ENCODE data around the gene SAP30L.

Gene SAP30L

DNA sequence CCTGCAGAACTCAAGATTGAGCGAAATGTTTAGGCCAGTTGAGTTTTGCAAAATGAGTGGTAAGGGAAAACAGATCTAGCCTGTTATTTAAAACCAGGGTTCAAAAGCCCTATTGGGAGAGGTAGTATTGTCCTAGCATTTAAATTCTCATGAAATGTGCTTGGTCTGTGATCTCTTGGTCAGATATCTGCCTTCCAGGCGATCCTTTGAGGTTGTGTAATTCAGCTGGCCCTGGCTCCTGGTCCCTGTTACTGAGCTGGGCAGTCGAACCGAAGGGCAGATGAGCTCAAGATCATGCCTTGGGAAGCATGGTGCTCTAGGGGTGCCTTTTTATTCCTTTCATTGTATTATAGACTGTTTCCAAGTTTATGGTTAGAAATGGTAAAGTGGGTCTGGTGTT, 14.4 kb downstream of the SAP30L start:
- no peak for FAIRE-seq
- no peak for DNase-seq (ENCODE audit: insufficient read length, low spot score)

DNA sequence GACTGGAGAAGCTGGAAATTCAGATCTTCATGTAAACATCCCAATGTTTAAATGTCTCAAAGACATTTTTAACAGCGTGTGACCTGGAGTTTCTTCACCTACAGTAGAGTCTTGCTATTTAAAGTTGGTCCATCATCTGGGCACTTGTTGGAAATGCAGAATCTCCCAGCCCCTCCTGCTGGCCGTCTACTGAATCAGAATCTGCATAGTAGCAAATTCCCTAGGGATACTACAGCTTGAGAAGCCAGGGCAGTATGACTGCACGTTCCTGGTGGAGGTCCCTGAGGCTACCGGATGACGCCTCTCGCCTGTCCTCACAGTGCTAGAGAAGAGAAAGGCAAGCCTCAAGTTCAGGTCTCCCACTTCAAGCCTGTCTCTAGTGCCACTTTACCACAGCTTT, 15.7 kb downstream of the SAP30L start:
- DNase-seq (ENCODE audit: insufficient read length, low spot score) = no peak
- no peak for FAIRE-seq

GRCh38 chr5:154464438-154464837, 18.6 kb downstream of the SAP30L start:
- no peak for DNase-seq (ENCODE audit: insufficient read length, low spot score)
- FAIRE-seq = no peak

DNA sequence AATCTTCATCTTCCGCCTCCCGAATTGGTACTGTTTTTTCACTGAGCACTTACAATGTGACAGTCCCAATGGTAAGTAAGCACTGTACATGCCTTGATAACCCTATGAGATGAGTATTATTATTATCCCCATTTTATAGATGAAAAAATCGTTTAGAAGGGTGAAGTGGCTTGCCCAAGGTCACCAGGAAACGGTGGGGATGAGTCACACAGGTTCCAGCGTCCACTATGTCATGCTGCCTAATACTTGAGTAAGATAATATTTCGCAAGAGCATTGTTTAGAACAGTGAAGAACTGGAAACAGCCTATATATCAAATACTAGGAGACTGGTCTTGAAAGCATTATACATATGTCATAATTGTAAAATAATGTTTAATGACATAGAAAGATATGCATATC, 19.4 kb downstream of the SAP30L start:
- DNase-seq (ENCODE audit: insufficient read length, low spot score) (peak; percentile 31), FAIRE-seq (no peak)

DNA sequence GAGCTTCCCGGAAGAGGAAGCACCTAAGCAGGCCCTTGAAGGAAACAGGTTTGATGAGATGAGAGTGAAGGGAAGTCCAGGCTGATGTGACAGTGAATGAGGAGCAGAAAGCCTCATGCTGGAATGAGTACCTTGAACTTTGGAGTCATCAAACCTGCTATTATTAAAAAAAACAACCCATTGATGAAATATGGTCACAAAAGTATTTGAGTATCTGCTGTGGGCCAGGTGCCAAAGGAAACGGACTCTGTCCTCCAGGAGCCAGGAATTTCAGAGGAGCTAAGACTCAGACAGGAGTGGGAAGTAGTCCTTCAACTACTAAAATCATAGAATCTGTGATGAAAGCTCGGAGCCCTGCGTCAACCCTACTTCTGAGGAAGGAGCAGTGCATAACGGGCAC, 20.4 kb downstream of the SAP30L start:
- DNase-seq (ENCODE audit: insufficient read length, low spot score) (no peak), FAIRE-seq (no peak)

DNA sequence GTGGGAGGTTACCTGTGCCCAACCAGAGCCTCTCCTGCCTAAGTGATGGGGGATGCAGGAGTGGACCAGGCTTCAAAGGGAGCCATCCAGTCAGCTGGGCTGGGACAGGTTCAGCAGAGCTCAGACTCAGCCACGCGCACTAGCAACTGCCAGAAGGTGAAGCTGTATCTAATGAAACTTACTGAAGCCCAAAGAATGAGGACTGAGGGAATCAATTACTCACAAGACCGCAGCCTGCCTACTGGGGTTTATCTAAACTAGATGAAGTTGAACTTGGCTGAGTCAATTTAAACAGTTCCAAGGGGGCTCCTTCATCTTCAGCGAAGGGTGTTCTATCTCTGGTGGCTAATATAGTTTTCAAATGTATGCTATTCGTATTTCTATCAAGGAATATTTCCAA, 20.9 kb downstream of the SAP30L start:
- DNase-seq (ENCODE audit: insufficient read length, low spot score) (no peak), FAIRE-seq (no peak)

DNA sequence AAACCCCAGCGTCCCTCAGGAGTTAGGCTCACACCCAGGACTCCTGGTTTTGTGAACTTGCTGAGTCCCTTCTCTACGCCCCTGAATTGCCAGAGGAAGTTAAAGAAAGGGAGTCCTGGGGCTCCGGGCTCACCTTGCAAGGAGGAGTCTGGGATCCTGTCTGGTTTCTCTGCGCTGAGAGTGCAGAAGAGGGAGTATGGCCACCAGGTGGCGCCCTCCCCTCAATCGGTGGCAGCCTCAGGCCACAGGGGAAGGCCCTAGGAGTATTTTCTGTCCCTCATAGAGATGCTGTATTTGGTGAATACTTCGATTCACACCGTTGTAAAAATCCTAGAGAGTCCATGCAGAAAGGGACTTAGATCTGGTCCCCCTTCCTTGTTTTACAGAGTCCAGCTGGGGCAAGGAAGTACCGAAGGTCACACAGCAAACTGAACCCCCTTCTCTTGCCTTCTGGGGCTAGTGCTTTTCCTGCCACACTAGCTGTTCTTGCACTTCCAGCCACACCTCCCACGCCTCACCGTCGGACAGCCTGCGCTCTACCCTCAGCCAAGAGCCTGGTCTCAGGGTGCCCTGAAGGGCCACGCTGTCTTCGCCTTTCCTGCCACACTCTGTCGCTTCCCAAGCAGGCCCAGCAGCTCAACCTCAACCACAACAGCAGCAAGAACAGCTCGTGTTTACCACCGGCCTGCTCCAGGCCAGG, 22.0 kb downstream of the SAP30L start:
- DNase-seq (ENCODE audit: insufficient read length, low spot score) (peak; percentile 86), FAIRE-seq (no peak)

GRCh38 chr5:154470137-154470536, 24.3 kb downstream of the SAP30L start:
- FAIRE-seq (no peak), DNase-seq (ENCODE audit: insufficient read length, low spot score) (no peak)

GRCh38 chr5:154470947-154471870, 25.4 kb downstream of the SAP30L start:
- FAIRE-seq = no peak
- DNase-seq (ENCODE audit: insufficient read length, low spot score) = no peak

DNA sequence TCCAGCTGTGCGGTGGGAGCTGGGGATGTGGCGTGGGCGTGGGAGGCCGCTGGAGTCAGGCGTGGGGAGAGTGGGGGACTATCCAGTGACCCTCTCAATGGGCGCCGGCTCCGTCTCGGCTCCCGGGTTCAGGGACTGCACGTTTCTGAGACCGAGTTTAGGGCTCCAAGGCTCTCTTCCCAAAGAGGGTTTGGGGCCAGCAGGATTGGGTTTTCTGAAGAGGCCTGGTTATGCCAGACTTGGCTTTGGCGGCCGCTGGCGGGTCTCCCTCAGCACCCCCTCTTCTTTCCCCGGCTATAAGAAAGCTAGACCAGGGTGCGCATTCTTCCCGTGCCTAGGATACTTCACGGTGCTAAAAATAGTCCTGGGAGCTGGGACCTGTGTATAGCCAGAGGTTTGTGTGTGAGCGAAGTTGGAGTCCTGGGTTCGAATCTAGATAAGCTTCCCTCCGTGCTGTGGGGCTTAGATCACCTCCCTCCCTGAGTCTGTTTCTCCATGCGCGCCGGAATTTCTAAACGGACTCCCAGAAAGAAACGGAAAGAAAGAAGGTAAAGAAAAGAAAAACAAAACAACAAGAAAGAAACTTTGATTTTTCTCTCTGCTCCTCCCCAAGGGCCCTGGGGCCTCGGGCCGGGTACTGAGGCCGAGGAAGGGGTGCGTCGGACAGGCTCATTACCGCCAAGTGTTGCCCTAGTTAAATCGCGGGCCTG, 27.2 kb downstream of the SAP30L start:
- no peak for FAIRE-seq

DNA sequence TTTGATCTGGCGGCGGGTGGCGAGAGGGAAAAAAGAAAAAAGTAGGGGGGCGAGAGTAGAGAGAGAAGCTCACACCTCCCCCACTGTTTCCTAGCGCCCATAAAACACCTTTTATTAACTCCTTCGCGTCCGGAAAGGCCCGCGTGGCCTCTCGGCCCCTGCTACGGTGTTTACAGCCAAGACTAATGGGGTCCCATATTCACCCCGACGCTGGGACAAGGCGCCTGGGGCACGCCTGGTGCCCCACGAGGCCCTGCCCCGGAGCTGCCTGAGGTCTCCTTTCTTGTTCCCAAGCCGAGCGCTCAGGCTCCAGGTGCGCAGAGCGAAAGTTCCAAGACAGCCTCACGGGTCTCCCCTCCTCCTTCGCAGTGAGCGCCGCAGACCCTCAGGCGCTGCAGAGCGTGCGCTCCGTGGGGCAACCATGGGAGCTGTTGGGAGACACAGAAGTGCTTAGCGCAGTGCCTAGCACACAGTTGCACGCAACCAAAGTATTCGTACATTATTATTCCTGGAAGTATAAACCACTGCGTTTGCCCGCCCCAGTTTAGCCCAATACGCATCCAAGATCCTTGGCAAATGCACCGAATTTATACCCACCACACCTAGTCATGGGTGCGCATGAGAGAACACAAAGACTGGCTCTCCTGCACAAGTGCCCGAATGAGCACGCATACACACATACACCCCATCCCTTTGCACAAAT, 27.9 kb downstream of the SAP30L start:
- FAIRE-seq (no peak), DNase-seq (ENCODE audit: insufficient read length, low spot score) (no peak)

More for the DNA sequence above, 27.2 kb downstream of the SAP30L start:
- DNase-seq (ENCODE audit: insufficient read length, low spot score) = no peak

- no peak for DNase-seq (ENCODE audit: insufficient read length, low spot score)
- FAIRE-seq = no peak
Measured at GRCh38 chr5:154474396-154475334, 28.9 kb downstream of the SAP30L start.

DNA sequence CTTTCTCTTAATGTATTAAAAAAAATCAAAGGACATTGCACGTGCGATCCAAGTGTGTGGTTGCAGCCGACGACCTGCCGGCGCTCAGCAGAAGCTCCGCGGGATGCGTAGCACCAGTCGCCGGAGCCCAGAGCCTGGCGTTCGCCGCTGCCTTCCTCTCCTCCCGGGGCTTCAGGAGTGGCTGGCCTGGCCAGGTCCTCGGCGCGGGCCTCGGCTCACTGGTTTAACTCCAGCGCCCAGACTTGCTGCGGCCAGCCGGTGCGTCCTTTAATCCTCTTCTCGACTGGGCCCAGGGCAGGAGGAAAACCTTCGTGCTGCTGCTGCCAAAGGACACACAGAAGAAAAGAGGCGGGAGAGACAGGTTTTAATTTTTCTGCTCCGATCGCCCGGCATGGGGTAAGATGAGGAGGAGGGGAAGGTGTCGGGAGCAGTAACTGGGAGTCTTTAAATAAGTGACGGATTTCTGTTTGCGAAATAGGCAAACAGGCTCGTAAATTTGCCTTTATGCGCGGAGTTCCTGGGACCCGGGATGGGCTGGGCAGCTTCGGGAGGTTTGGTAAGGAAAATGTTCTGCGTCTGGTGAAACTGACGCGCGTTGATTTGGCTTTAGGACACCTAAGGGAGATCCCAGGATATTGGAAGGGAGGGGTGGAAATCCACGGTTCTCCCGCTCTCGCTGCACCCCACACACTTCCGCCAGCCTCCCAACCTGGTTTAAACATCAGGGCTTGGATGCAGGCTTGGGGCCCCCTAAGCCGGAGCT, 30.0 kb downstream of the SAP30L start:
- DNase-seq (ENCODE audit: insufficient read length, low spot score) (no peak), FAIRE-seq (no peak)

- no peak for DNase-seq (ENCODE audit: insufficient read length, low spot score)
- FAIRE-seq = no peak
Measured at GRCh38 chr5:154476354-154477205, 30.8 kb downstream of the SAP30L start.

GRCh38 chr5:154477382-154478223, 31.8 kb downstream of the SAP30L start:
- FAIRE-seq (no peak), DNase-seq (ENCODE audit: insufficient read length, low spot score) (no peak)

DNA sequence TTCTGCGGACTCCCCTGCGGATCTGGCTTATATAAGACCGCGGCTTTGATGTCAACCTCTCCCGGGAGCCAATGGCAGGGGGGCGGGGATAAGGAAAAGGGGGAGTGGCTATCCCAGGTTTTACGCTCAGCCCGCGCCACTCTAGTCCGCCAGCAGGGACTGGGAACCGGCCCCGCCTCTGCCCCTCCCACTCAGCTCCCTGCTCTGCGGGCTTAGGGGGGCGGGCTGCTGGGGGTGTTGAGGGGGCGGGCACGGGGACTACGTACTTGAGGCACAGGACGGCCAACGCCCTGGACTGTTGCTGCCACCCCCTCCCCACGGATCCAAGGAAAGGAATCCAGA, 32.4 kb downstream of the SAP30L start, which contains the start of gene HAND1:
Gene HAND1 (minus strand): TSS at position 4 of the 342 bp plus-strand sequence. CDS start 219 bp downstream, outside the sequence.
- FAIRE-seq (no peak), DNase-seq (ENCODE audit: insufficient read length, low spot score) (peak; percentile 67)

- no peak for FAIRE-seq
Measured at GRCh38 chr5:154478752-154479159, 33.0 kb downstream of the SAP30L start.

More at GRCh38 chr5:154478752-154479159, 33.0 kb downstream of the SAP30L start:
- DNase-seq (ENCODE audit: insufficient read length, low spot score) = no peak
